NCI-H510A treated with DMSO at 0.1 percent for 48 hours (cell line): Measurements from ENCODE around the gene NRCAM.

ENCODE experiments used
- DNase-seq: peaks from one replicate; lab custom pipeline; 2025; lab: John Stamatoyannopoulos, UW

NRCAM gene

DNA sequence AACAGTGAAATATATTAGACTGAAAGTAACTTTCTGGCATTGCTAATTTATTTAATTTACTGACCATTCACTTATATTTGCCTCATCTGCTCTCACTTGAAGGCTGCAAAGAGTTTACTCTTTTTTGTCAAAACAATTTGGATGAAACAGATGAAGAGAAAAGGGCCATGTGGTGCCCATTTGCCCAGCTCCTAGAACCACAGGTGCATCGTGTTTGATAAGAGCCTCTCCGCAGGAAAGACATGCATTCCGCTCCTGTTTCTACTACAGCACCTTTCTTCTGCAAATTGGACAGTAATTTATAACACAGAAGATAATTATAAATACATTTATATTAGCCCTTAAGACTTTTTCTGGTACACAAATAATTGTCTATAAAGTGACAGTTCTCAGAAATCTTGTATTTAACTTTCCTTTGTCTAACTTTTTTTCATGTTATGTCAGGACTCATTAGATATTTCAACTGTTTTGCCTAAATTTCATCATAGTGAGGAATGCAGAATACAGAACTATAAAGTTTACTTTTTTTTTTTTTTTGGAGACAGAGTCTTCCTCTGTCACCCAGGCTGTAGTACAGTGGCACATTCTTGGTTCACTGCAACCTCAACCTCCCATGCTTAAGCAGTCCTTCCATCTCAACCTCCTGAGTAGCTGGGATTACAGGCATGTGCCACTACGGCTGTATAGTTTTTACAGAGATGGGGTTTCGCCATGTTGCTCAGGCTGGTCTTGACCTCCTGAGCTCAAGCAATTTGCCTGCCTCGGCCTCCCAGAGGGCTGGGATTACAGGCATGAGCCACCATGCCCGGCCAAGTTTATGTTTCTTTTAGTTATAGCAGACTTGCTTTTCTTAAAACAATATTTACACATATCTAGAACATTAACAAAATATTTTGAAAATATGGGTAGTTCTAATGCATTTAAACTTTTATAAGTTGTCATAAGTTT is 326.9 kb downstream of the NRCAM start:
- DNase-seq: no peak

- no peak for DNase-seq
Observed at GRCh38 chr7:108128514-108128913, 327.7 kb downstream of the NRCAM start.

- no peak for DNase-seq
Observed at GRCh38 chr7:108127461-108127860, 328.8 kb downstream of the NRCAM start.

- no peak for DNase-seq
Observed at GRCh38 chr7:108124820-108125219, 331.4 kb downstream of the NRCAM start.

DNA sequence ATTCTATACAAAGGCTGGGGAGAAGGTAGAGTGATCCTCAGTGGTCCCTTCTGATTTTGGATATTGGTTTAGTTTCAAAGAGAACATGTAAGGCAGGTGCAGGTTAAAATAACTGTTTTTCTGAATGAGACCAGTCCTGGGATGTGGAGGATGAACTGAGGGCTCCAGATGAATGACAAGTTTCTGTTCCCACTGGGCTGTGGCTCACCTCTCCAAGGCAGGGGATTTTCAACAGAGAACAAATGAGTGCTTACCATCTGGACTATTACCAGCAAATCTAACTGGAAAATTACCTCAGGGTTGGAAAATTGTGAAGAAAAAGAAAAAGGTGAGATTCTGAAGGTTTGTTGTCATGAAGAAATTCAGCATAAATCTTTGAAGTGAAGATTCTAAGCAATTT is 334.1 kb downstream of the NRCAM start:
- DNase-seq: no peak

DNA sequence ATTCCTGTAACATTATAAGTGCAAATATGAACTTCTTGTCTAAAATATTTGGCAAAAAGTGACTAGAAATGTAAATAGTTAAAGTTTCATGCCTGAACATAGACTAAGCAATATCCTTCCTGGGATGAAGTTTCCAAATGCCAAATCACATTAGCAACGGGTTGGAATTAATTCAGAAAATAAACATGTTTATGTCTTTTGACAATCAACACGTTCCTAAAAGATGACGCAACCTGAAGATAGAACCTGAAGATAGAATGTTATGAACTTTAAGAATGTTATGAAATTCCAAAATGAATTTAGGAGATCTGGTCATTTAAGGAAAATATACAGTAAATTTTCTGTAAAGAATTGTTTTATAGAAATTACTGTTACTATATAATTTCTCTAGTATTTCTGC is 335.3 kb downstream of the NRCAM start:
- no peak for DNase-seq

DNA sequence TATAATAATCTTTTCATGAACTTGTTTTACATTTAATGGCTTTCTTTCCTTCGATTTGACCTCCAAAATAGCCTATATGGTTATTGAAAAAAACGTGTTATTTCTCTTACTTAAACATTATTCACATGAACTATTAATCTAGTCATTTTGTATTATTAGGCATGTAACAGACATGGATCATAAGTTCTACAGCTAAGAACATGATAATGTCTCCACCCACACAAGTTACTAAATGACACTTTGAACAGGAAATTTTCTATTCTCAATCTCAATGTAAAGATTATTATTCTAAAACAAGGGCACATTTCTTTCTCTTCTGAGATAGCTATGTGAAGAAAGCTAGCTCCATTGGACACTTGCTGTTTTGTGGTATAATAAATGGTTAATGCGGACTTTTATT is 336.0 kb downstream of the NRCAM start:
- no peak for DNase-seq

DNA sequence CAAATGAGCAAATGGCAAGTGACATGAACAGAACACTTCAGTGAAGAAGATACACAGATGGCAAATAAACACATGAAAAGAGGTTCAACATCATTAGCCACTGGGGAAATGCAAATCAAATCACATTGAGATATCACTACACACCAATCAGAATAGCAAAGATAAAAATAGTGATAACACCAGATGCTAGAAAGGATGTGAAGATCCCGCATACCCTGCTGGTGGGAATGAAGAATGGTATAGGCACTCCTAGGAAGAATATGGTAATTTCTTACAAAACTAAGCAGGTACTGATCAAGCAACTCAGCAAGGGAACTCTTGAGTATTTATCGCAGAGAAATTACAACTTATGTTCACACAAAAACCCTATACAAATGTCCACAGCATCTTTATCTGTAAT is 337.3 kb downstream of the NRCAM start:
- DNase-seq: no peak

GRCh38 chr7:108114117-108114841 is 342.0 kb downstream of the NRCAM start:
- peak; percentile 20 for DNase-seq

DNA sequence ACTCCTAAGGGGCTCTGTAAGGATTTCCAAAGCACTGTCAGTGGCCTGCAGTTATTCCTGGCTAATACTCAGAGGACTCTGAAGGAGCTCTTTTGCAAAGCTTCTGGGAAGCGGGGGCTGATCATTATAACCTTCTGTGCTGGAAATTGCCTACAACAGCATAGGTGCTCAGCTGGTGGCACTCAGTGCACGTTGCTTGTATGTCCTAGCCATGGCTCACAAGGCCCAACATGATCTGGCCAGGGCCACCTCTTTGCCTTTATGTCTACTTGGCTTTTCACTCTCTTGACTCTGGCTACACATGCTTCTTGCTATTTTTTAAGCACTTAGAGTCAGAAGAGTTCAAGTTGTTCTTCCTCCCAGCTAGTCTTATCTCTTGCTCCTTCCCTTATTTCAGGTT is 343.6 kb downstream of the NRCAM start:
- DNase-seq: no peak

GRCh38 chr7:108109221-108109908 is 346.9 kb downstream of the NRCAM start:
- no peak for DNase-seq

DNA sequence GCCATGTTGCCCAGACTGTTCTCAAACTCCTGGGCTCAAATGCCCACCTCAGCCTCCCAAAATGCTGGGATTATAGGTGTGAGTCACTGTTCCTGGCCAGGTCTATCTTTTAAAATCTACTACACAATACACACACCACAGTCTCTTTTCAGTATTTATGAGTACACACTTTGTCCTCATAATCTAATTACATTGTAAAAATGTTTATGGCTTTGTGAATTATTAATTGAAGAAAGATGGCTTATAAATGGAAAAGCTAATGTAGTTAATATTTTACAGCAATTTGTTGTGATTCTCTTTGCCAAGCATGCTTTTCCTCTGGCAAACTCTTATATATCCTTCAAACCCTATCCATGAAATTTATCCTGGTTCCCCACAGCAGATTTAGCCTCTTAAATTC is 348.1 kb downstream of the NRCAM start:
- no peak for DNase-seq

DNA sequence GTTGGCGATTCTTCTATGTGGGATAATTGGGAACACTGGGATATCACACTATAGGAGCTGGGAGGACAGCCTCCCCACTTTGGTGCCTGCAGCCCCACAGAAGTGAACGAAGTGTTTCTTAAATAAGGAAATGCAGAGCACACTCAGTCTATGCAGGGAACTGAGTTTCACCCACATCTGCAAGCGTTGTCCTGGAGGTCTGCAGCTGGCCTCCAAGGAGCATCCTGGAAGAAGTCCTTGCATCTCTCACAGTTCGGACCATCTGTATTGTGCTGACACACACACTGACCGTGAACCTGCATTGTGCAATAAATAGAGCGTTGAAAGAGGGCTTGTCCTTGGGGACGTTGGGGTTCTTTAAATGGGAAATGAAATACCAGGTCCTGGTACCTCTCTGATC is 351.9 kb downstream of the NRCAM start:
- no peak for DNase-seq

DNA sequence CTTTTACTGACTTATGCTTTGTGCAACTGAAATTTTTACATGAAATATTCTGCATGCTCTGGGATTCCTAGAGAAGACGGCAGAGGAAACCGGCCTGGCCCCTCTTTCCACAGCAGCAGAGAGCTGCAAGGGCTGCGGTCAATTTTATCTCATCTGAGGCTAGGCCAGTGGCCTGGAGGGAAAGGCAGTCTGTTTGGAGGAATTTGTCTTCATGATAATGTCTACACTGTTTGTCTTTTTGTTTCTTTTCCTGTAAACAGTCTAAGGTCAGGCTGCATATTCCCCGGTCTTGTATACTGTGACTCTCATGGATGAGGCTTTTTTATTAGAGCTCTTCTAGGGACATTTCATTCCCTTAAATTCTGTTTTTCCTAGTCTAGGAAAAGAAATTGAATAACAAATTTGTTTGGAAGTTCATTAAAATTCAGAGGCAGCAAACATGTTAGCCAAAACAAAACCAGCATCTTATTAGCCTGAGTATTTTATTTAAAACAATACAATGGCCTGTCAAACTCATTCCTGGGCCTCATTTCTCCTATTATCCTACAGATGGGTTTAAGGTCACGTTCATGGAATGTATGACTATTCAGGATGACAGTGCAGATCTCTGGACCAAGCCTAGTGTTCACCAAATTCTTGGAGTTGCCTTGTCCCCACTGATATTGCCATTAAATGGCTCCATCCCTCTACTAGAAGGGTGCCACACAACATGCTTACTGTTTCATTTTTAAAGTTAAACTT is 352.5 kb downstream of the NRCAM start:
- DNase-seq: no peak

- DNase-seq: no peak
Observed at GRCh38 chr7:108102671-108103312, 353.4 kb downstream of the NRCAM start.

GRCh38 chr7:108101759-108102158 is 354.5 kb downstream of the NRCAM start:
- no peak for DNase-seq

DNA sequence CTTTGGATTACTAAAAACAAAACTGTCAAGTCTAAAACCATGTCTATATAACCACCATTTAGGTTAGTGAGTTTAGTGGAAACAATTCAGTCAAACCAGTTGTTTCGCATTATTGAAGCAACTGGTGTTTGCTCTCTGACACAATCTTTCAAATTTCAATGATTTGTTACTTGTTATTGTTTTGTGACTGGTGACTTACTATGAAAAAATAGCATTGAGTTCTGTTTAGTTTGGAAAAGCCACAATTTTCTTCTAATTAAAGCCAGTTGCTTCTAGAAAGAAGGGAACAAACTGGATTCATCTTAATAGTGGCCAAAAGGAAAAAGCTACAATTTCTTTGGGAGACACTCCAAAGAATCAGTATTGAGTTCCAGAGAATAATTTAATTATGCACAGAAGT is 356.5 kb downstream of the NRCAM start:
- DNase-seq: no peak

DNA sequence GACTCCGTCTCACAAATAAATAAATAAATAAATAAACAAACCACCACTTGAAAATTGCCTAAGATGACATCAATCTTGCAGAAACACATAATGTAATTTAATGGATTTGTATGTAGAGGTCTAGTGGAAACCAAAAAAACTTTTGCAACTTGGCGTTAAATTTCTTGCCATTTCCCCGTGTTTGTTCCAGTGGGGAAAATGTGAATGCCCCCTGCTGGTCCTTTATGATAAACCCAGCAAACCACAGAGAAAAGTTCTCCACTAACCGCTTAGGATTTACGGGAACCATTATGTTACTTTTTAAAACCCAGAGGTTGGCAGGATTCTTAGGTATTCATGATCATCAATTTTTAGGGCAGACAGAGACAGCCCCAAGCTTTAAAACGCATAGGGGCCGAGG is 358.5 kb downstream of the NRCAM start:
- DNase-seq: no peak
